Breast epithelium (tissue), 3 donors: ENCODE results near the gene SYT3.

Source experiments
- POLR2A ChIP-seq: fragments of 450-650 bp; IDR thresholded peaks from one replicate; pipeline ENCODE4 v1.6.1; 2016; ENCODE audit warnings: antibody characterized with exemption, mild to moderate bottlenecking, moderate library complexity
- POLR2AphosphoS5 ChIP-seq, 3 donors: sonication (generic); formaldehyde crosslinking; IDR thresholded peaks; one replicate each; pipeline ENCODE4 v1.6.1; 2017; ENCODE audit warnings: antibody characterized with exemption in 3 of 3
- TF ChIP-seq, protein P1 (sequence below), 3 donors: fragments of 450-650 bp; IDR thresholded peaks; one replicate each; pipeline ENCODE4 v1.5.1; 2016 to 2017; ENCODE audit warnings: antibody characterized with exemption in 3 of 3, mild to moderate bottlenecking in 3 of 3, moderate library complexity in 3 of 3

GRCh38 chr19:50669302-50670101, 29.8 kb upstream of the SYT3 start:
- TF ChIP-seq, protein P1, sequence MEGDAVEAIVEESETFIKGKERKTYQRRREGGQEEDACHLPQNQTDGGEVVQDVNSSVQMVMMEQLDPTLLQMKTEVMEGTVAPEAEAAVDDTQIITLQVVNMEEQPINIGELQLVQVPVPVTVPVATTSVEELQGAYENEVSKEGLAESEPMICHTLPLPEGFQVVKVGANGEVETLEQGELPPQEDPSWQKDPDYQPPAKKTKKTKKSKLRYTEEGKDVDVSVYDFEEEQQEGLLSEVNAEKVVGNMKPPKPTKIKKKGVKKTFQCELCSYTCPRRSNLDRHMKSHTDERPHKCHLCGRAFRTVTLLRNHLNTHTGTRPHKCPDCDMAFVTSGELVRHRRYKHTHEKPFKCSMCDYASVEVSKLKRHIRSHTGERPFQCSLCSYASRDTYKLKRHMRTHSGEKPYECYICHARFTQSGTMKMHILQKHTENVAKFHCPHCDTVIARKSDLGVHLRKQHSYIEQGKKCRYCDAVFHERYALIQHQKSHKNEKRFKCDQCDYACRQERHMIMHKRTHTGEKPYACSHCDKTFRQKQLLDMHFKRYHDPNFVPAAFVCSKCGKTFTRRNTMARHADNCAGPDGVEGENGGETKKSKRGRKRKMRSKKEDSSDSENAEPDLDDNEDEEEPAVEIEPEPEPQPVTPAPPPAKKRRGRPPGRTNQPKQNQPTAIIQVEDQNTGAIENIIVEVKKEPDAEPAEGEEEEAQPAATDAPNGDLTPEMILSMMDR (IDR thresholded peaks at IDR 0.05): peak; percentile 48 to 50 (median 49)
- TF ChIP-seq POLR2A (no peak), POLR2AphosphoS5 (IDR thresholded peaks at IDR 0.05) (no peak)
